NB4 (cell line): ENCODE data around the gene KIAA1549.

Source experiments
- DNase-seq: peaks from one replicate; pipeline ENCODE4 v3.0.0; 2010; ENCODE audit warnings: low read depth
- H3K4me3 ChIP-seq: one replicate; pipeline ENCODE4 v1.5.1; 2011; ENCODE audit warnings: mild to moderate bottlenecking, low read depth, low read length, moderate library complexity
- CTCF ChIP-seq: IDR thresholded peaks from one replicate; pipeline ENCODE4 v1.5.1; 2012; ENCODE audit warnings: low read depth, low read length
- MAX ChIP-seq: IDR thresholded peaks from 2 replicates; pipeline ENCODE4 v1.6.1; 2011; ENCODE audit warnings: low read depth, low read length
- MYC ChIP-seq: IDR thresholded peaks from 2 replicates; pipeline ENCODE4 v1.6.1; 2011; ENCODE audit warnings: low read depth, low read length
- POLR2A ChIP-seq: IDR thresholded peaks from 2 replicates; pipeline ENCODE4 v1.6.1; 2011; ENCODE audit warnings: mild to moderate bottlenecking; ENCODE audit not compliant: insufficient read length; ENCODE audit errors: extremely low read depth

KIAA1549 gene

GRCh38 chr7:138961159-138961558 lies 20.0 kb downstream of the KIAA1549 start:
- TF ChIP-seq MAX, result no peak
- no peak for TF ChIP-seq MYC
- TF ChIP-seq CTCF, result no peak
- TF ChIP-seq POLR2A, result no peak
- DNase-seq, result no peak
- no peak overlapping the region for H3K4me3 ChIP-seq

- H3K4me3 ChIP-seq, result no peak overlapping the region
- no peak for DNase-seq
- TF ChIP-seq MAX (no peak), MYC (no peak), CTCF (no peak), POLR2A (no peak)
Observed at GRCh38 chr7:138958391-138958956, 22.7 kb downstream of the KIAA1549 start.

GRCh38 chr7:138957753-138958390 lies 23.3 kb downstream of the KIAA1549 start:
- TF ChIP-seq POLR2A (no peak), CTCF (no peak), MAX (no peak), MYC (no peak)
- DNase-seq, result no peak
- H3K4me3 ChIP-seq, result no peak overlapping the region

GRCh38 chr7:138957217-138957616 lies 24.0 kb downstream of the KIAA1549 start:
- DNase-seq, result no peak
- H3K4me3 ChIP-seq, result no peak overlapping the region
- TF ChIP-seq CTCF, result no peak
- no peak for TF ChIP-seq MAX
- no peak for TF ChIP-seq POLR2A
- TF ChIP-seq MYC, result no peak

- DNase-seq, result no peak
- TF ChIP-seq POLR2A (no peak), MYC (no peak), CTCF (no peak), MAX (no peak)
- no peak overlapping the region for H3K4me3 ChIP-seq
Observed at GRCh38 chr7:138954545-138955475, 26.4 kb downstream of the KIAA1549 start.
